Measurements from ENCODE around the gene SDF4. TPM values are rescaled to one million over a fixed set of nuclear protein-coding genes. Genes with fewer than 3 reads are reported as not detected.

The SDF4 gene
- total RNA-seq, 2 donors from 2014 or later = 120 to 128 TPM

DNA sequence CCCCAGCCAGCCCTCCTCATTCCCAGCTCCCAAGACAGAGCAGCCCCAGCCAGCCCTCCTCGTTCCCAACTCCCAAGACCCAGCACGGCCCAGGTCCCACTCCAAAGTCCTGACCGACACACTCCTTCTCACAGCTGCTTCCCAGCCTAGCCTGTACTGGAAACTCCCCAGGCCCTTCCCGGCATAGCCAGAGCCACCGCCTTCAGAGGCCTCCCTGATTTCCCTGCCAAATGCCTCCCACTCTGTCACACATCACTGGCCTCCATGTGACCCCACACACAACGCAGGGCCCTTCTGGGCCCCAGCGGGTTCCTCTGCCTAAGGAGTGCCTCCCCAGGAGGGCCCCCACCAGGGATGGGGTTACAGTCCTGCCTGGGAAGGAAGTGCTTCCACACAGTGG, 39.0 kb upstream of the SDF4 start:
- H3K36me3 ChIP-seq = peaks cover 16% of the 10 kb centered on the region
- no peak for DNase-seq (ENCODE audit: low spot score)
- no peak overlapping the region for H3K27ac ChIP-seq

DNA sequence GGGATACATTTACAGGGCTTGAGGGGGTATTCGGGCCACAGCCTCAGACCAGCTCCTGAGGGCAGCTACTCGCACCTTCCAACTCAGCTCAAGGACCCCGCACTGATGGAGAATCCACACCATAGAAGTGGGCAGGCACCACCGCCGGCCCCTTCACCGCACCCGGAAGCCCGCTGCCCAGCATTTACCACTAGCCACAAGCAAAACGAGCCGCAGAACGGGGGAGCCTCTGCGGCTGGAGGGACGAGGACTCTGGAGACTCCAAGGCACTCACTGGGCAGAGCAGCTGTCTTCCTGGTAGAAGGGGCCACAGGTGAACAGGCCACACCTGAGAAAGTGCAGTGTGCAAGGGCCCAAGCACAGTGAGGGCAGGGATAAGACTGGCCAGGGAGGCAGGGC, 36.5 kb upstream of the SDF4 start:
- DNase-seq (ENCODE audit: low spot score) = no peak
- H3K9me3 ChIP-seq = no peaks in the 10 kb centered on the region
- no peak overlapping the region for H3K27ac ChIP-seq
- H3K4me1 ChIP-seq = peaks cover 0 to 39% of the 10 kb centered on the region in 2 donors
- TF ChIP-seq, protein P1, sequence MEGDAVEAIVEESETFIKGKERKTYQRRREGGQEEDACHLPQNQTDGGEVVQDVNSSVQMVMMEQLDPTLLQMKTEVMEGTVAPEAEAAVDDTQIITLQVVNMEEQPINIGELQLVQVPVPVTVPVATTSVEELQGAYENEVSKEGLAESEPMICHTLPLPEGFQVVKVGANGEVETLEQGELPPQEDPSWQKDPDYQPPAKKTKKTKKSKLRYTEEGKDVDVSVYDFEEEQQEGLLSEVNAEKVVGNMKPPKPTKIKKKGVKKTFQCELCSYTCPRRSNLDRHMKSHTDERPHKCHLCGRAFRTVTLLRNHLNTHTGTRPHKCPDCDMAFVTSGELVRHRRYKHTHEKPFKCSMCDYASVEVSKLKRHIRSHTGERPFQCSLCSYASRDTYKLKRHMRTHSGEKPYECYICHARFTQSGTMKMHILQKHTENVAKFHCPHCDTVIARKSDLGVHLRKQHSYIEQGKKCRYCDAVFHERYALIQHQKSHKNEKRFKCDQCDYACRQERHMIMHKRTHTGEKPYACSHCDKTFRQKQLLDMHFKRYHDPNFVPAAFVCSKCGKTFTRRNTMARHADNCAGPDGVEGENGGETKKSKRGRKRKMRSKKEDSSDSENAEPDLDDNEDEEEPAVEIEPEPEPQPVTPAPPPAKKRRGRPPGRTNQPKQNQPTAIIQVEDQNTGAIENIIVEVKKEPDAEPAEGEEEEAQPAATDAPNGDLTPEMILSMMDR (IDR thresholded peaks at IDR 0.05) = no peak
- no peaks in the 10 kb centered on the region for H3K27me3 ChIP-seq
- H3K4me3 ChIP-seq = no peak overlapping the region
- peaks cover 36% of the 10 kb centered on the region for H3K36me3 ChIP-seq

More for the DNA sequence above, 39.0 kb upstream of the SDF4 start:
- peak overlapping the region in 1 of 2 donors; percentile 6 for H3K4me3 ChIP-seq
- H3K27me3 ChIP-seq = no peaks in the 10 kb centered on the region
- no peaks in the 10 kb centered on the region for H3K9me3 ChIP-seq
- TF ChIP-seq, protein P1 (IDR thresholded peaks at IDR 0.05) = no peak
- H3K4me1 ChIP-seq = peaks cover 0 to 49% of the 10 kb centered on the region in 2 donors

DNA sequence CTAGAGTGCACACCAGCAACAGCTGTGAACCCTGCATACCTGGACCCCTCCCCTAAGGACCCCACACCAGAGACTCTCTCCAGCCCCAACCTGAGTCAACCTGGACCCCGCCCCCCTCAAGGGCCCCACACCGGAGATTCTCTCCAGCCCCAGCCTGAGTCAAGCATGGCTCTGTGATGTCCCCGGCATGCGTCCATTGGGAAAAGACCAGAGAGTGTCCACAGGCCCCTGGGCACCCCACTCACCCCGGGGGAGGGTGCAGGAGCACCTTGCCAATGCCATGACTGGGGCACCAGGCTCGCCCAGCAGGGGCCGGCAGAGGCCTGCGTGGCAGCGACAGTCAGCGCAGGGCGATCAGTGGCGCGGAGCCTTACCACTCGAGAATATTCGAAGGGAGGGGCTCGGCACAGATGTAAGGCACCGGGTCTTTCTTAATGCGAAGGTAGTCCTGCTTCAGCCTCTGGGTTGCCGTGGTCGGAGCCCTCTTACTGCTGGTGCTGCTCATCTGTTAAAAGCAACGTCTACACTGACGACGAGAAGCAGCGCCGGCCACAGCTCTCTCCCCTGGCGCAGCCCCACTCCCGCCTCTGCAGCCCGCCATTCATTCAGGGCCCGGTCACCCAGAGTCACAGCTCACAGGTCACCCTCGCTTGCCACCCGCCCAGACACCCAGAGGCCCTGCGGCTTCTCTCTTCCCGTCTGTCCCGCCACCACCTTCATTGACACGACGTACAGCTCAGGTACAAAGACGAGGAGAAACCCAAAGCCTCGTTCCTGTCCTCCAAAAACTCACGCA, 35.9 kb upstream of the SDF4 start:
- no peaks in the 10 kb centered on the region for H3K9me3 ChIP-seq
- peaks cover 0 to 35% of the 10 kb centered on the region in 2 donors for H3K4me1 ChIP-seq
- TF ChIP-seq, protein P1 (IDR thresholded peaks at IDR 0.05) = no peak
- H3K4me3 ChIP-seq = no peak overlapping the region
- H3K27me3 ChIP-seq = no peaks in the 10 kb centered on the region
- peaks cover 41% of the 10 kb centered on the region for H3K36me3 ChIP-seq
- DNase-seq (ENCODE audit: low spot score) = no peak
- H3K27ac ChIP-seq = no peak overlapping the region

DNA sequence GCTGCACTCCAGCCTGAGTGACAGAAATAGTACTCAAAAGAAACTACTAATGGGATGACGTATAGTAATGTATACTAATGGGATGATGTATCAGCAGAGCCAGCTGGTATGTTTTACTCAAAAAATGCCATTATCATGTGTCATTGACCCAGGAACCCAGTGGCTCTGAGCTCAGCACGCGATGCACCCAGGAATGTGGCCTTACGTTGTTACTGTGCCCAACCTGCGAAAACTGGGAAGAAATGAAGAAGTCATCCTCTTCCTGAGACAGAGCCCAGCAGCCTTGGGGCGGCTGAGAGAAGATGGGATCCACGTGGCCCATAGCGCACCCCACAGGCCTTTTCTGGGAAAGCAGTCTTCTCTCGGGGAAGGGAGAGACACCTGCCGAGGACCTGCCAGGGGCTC, 33.1 kb upstream of the SDF4 start:
- Histone ChIP-seq H3K4me3 (no peak overlapping the region), H3K9me3 (no peaks in the 10 kb centered on the region), H3K27ac (no peak overlapping the region), H3K4me1 (peaks cover 0 to 20% of the 10 kb centered on the region in 2 donors), H3K36me3 (peaks cover 67% of the 10 kb centered on the region), H3K27me3 (no peaks in the 10 kb centered on the region)
- TF ChIP-seq, protein P1 (IDR thresholded peaks at IDR 0.05) = no peak
- no peak for DNase-seq (ENCODE audit: low spot score)

DNA sequence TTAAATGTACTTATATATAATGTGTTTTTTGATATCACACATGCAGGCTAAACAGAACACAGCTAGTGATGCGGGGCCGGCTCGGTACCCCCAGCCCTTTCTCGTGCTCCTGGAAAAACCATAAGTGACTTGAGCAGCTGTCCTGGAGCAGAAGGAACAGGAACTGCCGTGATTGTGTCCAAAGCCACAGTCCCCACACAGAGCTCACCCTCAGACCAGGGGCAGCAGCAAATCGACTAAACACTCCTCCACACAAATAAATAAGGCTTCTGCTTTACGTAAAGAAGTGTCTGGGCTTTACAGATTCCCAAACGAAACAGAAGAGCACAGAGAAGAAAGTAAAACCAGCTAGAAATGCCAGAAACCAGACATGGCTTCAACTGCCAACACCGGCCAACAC, 32.2 kb upstream of the SDF4 start:
- no peaks in the 10 kb centered on the region for H3K9me3 ChIP-seq
- H3K27ac ChIP-seq = no peak overlapping the region
- DNase-seq (ENCODE audit: low spot score) = no peak
- TF ChIP-seq, protein P1 (IDR thresholded peaks at IDR 0.05) = no peak
- peaks cover 0 to 22% of the 10 kb centered on the region in 2 donors for H3K4me1 ChIP-seq
- no peak overlapping the region for H3K4me3 ChIP-seq
- H3K27me3 ChIP-seq = no peaks in the 10 kb centered on the region
- peaks cover 75% of the 10 kb centered on the region for H3K36me3 ChIP-seq
